Activated naive CD8-positive, alpha-beta T cell treated with anti-CD3 and anti-CD28 coated beads for 36 hours (primary cell): ENCODE data around the gene RABGAP1. TPM values are rescaled to one million over a fixed set of nuclear protein-coding genes. Genes with fewer than 3 reads are reported as not detected.

Experiments used
- DNase-seq: peaks from one replicate; pipeline ENCODE4 v3.0.0; 2021
- H3K27ac Mint-ChIP-seq: one replicate; pipeline ENCODE4 v1.8.0; 2022; ENCODE audit warnings: mild to moderate bottlenecking, moderate library complexity, mixed read lengths
- H3K27me3 Mint-ChIP-seq: one replicate; pipeline ENCODE4 v1.8.0; 2022; ENCODE audit warnings: mild to moderate bottlenecking, mixed read lengths
- H3K36me3 Mint-ChIP-seq: one replicate; pipeline ENCODE4 v1.8.0; 2021; ENCODE audit warnings: mild to moderate bottlenecking, mixed read lengths
- H3K4me1 Mint-ChIP-seq: one replicate; pipeline ENCODE4 v1.8.0; 2021; ENCODE audit warnings: mixed read lengths
- H3K4me3 Mint-ChIP-seq: one replicate; pipeline ENCODE4 v1.8.0; 2022; ENCODE audit warnings: mild to moderate bottlenecking, moderate library complexity, mixed read lengths
- H3K9me3 Mint-ChIP-seq: one replicate; pipeline ENCODE4 v1.8.0; 2022; ENCODE audit warnings: mixed read lengths
- total RNA-seq, 2 experiments: library from RNA; stranded (reverse); gene quantifications; one replicate each; pipeline ENCODE4 v1.2.3, GENCODE V29; 2021

Gene RABGAP1
- total RNA-seq, 2 experiments from 2014 or later, result 19.4 to 20.6 TPM

DNA sequence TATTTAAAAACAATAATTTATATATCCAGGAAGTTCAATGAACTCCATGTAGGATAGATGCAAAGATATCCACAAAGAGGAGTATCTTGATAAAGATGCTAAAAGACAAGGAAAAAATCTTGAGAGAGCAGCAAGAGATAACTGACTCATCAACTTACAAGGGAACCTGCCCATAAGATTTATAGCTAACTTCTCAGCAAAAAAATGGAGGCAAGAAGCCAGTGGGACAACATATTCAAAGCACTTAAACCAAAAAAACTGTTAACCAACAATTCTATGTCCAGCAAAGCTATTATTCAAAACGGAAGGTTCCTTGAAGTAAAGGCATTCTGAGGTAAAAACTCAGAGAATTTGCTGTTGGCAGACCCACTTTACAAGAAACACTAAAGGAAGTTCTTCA is 20.3 kb downstream of the RABGAP1 start:
- Mint-ChIP-seq H3K4me3 (no peak overlapping the region), H3K9me3 (peaks cover 2% of the 10 kb centered on the region), H3K4me1 (no peaks in the 10 kb centered on the region), H3K27ac (no peak overlapping the region), H3K27me3 (no peaks in the 10 kb centered on the region), H3K36me3 (peaks cover 30% of the 10 kb centered on the region)
- no peak for DNase-seq

DNA sequence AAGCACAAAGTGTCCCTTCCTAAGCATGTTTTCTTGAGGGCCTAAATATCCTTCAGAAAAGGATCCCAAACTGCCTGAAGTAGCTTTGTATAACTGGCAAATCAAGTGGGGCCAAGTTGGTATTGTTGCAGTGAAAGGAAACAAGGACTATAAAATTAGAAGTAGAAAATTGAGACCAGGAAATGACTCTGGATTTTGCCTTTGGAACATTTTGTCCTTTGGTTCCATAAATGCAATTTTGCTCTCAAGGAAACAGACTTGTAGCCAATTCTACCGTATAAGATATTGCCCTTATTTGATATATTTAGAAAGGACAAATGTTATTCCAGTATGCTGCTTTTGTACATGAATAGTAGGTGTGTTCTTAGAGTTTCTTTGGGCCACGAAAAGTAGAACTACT is 34.4 kb downstream of the RABGAP1 start:
- H3K9me3 Mint-ChIP-seq, result no peaks in the 10 kb centered on the region
- no peak for DNase-seq
- H3K4me3 Mint-ChIP-seq, result no peak overlapping the region
- no peaks in the 10 kb centered on the region for H3K4me1 Mint-ChIP-seq
- peaks cover 3% of the 10 kb centered on the region for H3K36me3 Mint-ChIP-seq
- H3K27me3 Mint-ChIP-seq, result no peaks in the 10 kb centered on the region
- no peak overlapping the region for H3K27ac Mint-ChIP-seq

DNA sequence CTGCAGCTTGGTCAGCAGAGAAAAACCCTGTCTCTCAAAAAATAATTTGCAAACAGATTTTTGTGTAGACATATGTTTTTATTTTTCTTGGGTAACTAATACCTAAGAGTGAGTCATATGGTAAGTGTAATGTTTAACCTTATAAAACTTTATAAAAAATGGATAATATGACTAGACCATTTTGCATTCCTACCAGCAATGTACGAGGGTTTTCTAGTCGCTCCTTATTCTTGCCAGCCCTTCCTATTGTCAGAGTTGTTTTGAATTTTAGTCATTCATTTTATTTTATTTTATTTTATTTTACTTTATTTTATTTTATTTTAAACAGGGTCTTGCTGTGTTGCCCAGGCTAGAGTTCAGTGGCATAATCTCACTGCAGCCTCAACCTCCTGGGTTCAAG is 37.8 kb downstream of the RABGAP1 start:
- Mint-ChIP-seq H3K4me3 (no peak overlapping the region), H3K27me3 (no peaks in the 10 kb centered on the region), H3K36me3 (peaks cover 3% of the 10 kb centered on the region), H3K27ac (no peak overlapping the region), H3K4me1 (no peaks in the 10 kb centered on the region), H3K9me3 (no peaks in the 10 kb centered on the region)
- DNase-seq, result no peak

DNA sequence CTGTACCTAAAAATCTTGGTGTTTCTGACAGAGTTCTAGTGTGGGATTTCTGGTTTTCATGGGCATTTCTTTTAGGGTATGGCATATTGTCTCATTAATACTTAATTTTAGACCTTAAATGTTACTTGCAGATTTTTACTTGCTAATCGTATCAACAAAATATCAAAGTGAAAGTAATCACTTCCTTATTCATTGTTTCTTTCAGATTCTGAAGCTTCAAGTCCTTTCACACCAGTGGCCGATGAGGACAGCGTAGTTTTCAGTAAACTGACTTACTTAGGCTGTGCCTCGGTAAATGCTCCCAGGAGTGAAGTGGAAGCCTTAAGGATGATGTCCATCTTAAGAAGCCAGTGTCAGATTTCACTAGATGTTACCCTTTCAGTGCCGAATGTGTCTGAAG is 45.2 kb downstream of the RABGAP1 start:
- Mint-ChIP-seq H3K27me3 (no peaks in the 10 kb centered on the region), H3K4me1 (peaks cover 4% of the 10 kb centered on the region), H3K4me3 (no peak overlapping the region), H3K9me3 (no peaks in the 10 kb centered on the region), H3K27ac (no peak overlapping the region), H3K36me3 (peaks cover 2% of the 10 kb centered on the region)
- DNase-seq, result no peak

DNA sequence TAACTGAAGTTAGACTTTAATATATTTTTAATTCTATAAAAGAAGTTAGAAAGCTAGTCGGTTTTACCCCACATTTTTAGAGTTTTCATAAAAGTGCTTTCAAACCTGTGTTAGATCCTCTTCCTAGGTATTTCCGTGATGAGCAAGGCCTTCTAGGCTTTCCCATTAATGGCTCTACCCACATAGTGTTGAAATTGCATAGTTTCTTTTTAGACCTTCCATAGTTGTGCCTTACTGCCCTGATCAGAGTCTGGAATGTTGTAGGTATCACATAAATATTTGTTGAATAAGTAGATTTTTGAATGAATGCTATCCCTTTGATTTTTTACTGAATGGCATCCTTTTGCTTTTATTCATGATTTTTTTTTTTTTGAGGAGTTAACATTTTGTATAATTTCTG is 47.3 kb downstream of the RABGAP1 start:
- H3K27ac Mint-ChIP-seq, result no peak overlapping the region
- no peak overlapping the region for H3K4me3 Mint-ChIP-seq
- H3K36me3 Mint-ChIP-seq, result peaks cover 2% of the 10 kb centered on the region
- H3K9me3 Mint-ChIP-seq, result no peaks in the 10 kb centered on the region
- H3K27me3 Mint-ChIP-seq, result no peaks in the 10 kb centered on the region
- peaks cover 6% of the 10 kb centered on the region for H3K4me1 Mint-ChIP-seq
- no peak for DNase-seq

DNA sequence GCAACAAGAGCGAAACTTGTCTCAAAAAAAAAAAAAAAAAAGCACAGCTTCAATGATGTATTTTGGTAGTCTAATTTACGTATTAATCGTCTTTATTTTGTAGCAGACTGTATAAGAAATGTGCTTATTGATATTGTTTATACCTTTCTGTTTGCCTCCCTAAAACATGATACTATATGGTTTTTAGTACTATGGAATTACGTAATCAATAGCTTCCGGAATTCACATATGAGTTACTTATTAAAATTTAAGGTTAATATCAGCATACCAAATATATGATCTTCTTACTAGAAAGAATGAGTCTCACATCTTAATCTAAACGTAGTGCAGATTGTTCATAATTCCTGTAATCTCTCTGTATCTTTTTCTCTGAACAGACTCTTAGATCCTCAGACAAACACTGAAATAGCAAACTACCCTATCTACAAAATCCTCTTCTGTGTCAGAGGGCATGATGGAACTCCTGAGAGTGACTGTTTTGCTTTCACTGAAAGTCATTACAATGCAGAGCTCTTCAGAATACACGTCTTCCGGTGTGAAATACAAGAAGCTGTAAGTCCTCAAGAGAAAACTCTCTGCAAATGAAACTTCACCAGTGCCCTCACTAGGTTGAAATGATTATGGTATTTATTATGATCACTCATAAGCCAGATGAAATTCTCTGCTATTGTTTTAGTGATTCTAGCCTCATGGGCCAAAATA is 48.3 kb downstream of the RABGAP1 start:
- DNase-seq, result no peak
- H3K27me3 Mint-ChIP-seq, result no peaks in the 10 kb centered on the region
- peaks cover 6% of the 10 kb centered on the region for H3K4me1 Mint-ChIP-seq
- H3K27ac Mint-ChIP-seq, result peak overlapping the region; percentile 57
- H3K36me3 Mint-ChIP-seq, result peaks cover 2% of the 10 kb centered on the region
- no peaks in the 10 kb centered on the region for H3K9me3 Mint-ChIP-seq
- no peak overlapping the region for H3K4me3 Mint-ChIP-seq

DNA sequence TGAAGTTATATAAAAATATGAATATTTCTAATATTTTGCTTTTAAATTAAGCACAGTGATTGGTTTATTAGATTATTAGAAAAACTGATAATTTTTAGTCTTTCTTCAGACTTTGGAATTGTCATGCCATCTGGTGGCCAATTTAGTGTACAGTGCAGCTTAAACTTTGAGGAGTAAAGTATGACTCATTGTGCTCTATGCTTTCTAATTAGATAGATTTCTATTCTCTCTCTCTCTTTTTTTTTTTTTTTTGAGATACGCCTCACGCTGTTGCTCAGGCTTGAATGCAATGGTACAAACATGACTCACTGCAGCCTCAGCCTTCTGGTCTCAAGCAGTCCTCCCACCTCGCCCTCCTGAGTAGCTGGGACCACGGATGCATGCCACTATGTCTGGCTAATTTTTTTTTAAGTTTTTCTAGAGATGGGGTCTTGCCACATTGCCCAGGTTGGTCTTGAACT is 50.6 kb downstream of the RABGAP1 start:
- Mint-ChIP-seq H3K27me3 (no peaks in the 10 kb centered on the region), H3K4me3 (no peak overlapping the region), H3K4me1 (peaks cover 6% of the 10 kb centered on the region), H3K27ac (no peak overlapping the region), H3K9me3 (no peaks in the 10 kb centered on the region), H3K36me3 (no peaks in the 10 kb centered on the region)
- peak; percentile 27 for DNase-seq

DNA sequence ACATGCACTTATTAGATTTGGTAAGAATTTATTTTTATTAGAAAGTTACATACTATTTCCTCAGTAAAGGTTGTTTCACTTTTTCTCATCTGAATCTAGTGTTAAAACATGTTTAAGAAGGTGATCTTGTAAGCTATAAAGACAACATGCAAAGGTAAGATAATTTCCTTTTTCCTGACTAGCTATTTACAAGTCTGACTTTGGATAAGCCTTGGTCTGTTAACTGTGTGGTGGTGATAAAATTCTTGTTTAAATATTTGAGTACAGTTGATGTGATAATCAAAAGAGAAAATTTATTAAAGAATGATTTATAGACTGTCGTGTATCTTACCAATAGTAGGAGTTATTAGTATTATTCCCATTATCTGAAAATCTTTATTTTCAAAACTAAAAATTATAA is 55.8 kb downstream of the RABGAP1 start:
- DNase-seq, result no peak
- Mint-ChIP-seq H3K27ac (no peak overlapping the region), H3K4me1 (peaks cover 2% of the 10 kb centered on the region), H3K4me3 (no peak overlapping the region), H3K36me3 (peaks cover 19% of the 10 kb centered on the region), H3K27me3 (no peaks in the 10 kb centered on the region), H3K9me3 (no peaks in the 10 kb centered on the region)

DNA sequence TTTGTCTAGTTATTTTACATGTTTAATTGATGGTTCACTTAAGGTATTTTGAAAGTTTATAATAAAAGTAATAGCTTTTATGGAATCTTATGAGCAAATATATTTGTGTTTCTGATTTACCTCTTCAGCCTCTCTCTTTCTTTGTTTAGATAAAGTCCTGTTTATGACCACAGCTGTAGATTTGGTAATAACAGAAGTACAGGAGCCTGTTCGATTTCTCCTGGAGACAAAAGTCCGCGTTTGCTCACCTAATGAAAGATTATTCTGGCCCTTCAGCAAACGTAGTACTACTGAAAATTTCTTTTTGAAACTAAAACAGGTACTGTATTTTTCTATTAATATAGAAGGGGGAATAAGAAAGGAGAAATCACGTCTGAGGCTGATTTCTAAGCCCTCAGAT is 57.6 kb downstream of the RABGAP1 start:
- Mint-ChIP-seq H3K27ac (no peak overlapping the region), H3K4me1 (peaks cover 2% of the 10 kb centered on the region), H3K4me3 (no peak overlapping the region), H3K9me3 (no peaks in the 10 kb centered on the region), H3K27me3 (no peaks in the 10 kb centered on the region), H3K36me3 (peaks cover 21% of the 10 kb centered on the region)
- no peak for DNase-seq

DNA sequence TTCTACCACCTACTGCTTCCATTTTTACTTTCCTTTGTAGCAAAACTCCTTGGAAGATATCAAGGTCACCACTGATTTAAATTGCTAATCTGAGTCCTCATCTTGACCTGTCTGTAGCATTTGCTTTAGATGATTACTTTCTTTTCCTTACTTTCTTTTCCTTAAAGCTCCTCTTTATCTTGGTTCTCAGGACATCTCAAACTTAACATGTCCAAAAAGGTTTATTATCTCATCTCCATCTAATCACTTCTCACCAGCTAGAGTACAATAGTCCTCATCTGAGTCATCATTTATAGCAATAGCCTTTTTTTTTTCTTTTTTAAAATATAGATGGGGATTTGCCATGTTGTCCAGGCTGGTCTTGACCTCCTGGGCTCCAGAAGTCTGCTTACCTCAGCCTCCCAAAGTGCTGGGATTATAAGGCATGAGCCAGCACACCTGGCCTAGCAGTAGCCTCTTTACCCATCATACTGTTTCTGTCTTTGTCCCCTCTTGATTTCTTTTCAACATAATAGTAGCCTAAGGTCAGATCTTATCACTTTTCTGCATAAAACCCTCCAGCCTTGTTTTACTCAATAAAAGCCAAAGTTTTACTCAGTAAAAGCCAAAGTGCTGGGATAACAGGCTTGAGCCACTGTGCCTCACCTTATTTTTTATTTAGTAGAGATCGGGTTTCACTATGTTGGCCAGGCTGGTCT is 59.7 kb downstream of the RABGAP1 start:
- Mint-ChIP-seq H3K9me3 (no peaks in the 10 kb centered on the region), H3K27ac (no peak overlapping the region), H3K27me3 (no peaks in the 10 kb centered on the region), H3K4me1 (peaks cover 2% of the 10 kb centered on the region), H3K4me3 (no peak overlapping the region), H3K36me3 (peaks cover 21% of the 10 kb centered on the region)
- DNase-seq, result no peak

DNA sequence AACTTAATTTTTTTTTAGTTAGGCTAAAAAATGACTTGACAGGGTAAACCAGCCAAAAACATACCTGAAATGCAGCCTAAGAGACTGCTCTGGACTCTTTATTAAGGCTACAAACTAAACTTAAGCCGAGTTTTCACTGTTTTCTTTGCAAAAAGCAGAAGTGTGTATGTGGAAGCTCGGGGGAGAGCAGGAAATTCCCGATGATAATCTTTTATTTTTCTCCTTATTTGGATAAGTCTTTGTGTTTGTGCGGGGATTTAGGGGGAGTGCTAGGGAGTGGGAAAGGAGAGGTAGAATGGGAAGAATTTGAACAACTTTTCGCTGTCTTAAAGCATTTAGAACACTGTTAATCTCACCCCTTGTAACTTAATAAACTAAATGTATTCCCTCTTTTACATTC is 61.9 kb downstream of the RABGAP1 start:
- H3K27me3 Mint-ChIP-seq, result no peaks in the 10 kb centered on the region
- H3K9me3 Mint-ChIP-seq, result no peaks in the 10 kb centered on the region
- no peak for DNase-seq
- peaks cover 2% of the 10 kb centered on the region for H3K4me1 Mint-ChIP-seq
- no peak overlapping the region for H3K27ac Mint-ChIP-seq
- H3K4me3 Mint-ChIP-seq, result no peak overlapping the region
- peaks cover 19% of the 10 kb centered on the region for H3K36me3 Mint-ChIP-seq

DNA sequence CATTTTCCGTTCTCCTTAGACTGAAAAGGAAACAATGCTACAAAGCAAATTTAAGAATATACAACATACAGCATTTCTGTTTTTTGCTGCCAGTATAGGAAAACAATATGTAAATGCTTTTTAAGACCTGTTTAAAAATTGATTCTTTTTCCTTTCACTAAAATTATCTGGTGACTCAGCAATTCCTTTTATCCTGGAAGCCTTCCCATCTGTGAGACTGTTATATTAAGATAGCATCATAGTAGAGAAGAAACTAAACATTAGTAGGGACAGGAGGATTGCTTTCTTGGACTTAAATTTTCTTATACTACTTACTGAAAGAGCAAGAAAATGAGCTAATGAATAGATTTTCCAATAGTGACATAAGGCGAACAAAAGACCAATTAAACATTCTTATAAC is 62.6 kb downstream of the RABGAP1 start:
- DNase-seq, result no peak
- no peak overlapping the region for H3K27ac Mint-ChIP-seq
- no peaks in the 10 kb centered on the region for H3K27me3 Mint-ChIP-seq
- H3K36me3 Mint-ChIP-seq, result peaks cover 18% of the 10 kb centered on the region
- H3K9me3 Mint-ChIP-seq, result no peaks in the 10 kb centered on the region
- no peak overlapping the region for H3K4me3 Mint-ChIP-seq
- peaks cover 2% of the 10 kb centered on the region for H3K4me1 Mint-ChIP-seq

DNA sequence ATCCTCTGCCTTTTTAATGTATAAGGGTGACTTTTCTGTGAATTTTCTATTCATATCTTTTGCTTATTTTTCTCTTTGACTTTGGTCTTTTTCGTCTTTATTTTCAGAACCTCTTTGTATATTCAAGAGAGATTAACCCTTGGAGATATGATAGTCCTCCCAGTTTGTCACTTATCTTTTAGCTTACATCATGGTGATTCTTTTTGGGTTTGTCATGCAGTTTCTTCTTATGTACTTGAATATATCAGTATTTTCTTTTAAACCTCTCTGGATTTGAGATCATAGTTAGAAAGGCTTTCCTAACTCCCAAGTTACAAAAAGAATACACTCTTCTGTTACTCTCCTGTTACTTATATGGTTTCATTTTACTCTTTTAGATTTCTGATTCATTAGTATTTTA is 65.1 kb downstream of the RABGAP1 start:
- Mint-ChIP-seq H3K36me3 (peaks cover 3% of the 10 kb centered on the region), H3K27ac (no peak overlapping the region), H3K4me3 (no peak overlapping the region), H3K9me3 (no peaks in the 10 kb centered on the region), H3K4me1 (no peaks in the 10 kb centered on the region), H3K27me3 (no peaks in the 10 kb centered on the region)
- no peak for DNase-seq

DNA sequence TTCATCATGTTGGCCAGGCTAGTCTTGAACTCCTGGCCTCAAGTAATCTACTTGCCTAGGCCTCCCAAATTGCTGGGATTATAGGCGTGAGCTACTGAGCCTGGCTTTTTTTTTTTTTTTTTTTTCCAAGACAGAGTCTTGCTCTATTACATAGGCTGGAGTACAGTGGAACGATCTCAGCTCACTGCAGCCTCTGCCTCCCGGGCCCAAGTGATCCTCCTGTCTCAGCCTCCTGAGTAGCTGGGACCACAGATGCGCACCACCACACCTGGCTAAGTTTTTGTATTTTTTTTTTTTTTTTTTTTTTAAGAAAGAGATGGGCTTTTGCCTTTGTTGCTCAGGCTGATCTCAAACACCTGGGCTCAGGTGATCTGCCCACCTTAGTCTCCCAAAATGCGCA is 66.4 kb downstream of the RABGAP1 start:
- H3K36me3 Mint-ChIP-seq, result peaks cover 3% of the 10 kb centered on the region
- DNase-seq, result no peak
- H3K4me1 Mint-ChIP-seq, result no peaks in the 10 kb centered on the region
- H3K4me3 Mint-ChIP-seq, result no peak overlapping the region
- H3K9me3 Mint-ChIP-seq, result no peaks in the 10 kb centered on the region
- H3K27ac Mint-ChIP-seq, result no peak overlapping the region
- no peaks in the 10 kb centered on the region for H3K27me3 Mint-ChIP-seq

DNA sequence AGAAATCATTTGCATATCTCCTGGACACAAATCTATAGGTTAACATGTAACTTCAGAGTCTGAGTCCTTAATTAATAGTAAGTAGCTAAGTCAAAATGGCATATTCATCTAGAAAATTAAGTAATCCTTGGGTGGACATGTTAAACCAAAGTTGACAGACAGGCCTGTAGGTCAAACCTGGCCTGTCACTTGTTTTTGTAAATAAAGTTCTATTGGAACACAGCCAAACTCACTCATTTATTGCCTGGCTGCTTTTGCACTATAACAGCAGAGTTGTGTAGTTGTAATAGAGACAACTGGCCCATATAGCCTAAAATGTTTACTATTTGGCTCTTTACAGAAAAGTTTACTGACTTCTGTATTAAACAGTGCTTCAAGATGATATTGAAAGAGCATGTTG is 68.1 kb downstream of the RABGAP1 start:
- no peaks in the 10 kb centered on the region for H3K4me1 Mint-ChIP-seq
- H3K4me3 Mint-ChIP-seq, result no peak overlapping the region
- DNase-seq, result no peak
- H3K27me3 Mint-ChIP-seq, result no peaks in the 10 kb centered on the region
- H3K36me3 Mint-ChIP-seq, result peaks cover 13% of the 10 kb centered on the region
- H3K9me3 Mint-ChIP-seq, result no peaks in the 10 kb centered on the region
- H3K27ac Mint-ChIP-seq, result no peak overlapping the region

DNA sequence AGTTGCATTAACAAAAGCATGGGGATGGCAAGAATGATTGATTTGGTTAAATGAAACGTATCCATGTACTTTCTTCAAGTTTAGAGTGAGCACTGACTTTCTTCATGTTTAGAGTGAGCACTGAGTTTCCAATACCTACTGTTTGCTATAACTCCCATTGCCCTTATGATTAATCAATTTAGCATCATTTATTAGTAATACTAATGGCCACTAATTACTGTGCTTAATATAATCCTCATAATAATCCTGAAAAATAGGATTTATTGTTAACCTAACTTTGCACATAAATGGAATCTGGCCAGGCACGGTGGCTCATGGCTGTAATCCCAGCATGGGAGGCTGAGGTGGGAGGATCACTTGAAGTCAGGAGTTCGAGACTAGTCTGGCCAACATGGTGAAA is 70.6 kb downstream of the RABGAP1 start:
- Mint-ChIP-seq H3K36me3 (peaks cover 32% of the 10 kb centered on the region), H3K4me1 (no peaks in the 10 kb centered on the region), H3K27ac (no peak overlapping the region), H3K27me3 (no peaks in the 10 kb centered on the region), H3K4me3 (no peak overlapping the region), H3K9me3 (no peaks in the 10 kb centered on the region)
- DNase-seq, result no peak
